ENCODE results near the gene BAZ1B.
"Not testable (repeated sequence)": the region's sequence is repeated elsewhere in the genome, so short reads cannot be mapped to it uniquely, and the experiment has no call there.

Gene BAZ1B

GRCh38 chr7:73443548-73444255 is 78.4 kb downstream of the BAZ1B start:
- FAIRE-seq = no peak

DNA sequence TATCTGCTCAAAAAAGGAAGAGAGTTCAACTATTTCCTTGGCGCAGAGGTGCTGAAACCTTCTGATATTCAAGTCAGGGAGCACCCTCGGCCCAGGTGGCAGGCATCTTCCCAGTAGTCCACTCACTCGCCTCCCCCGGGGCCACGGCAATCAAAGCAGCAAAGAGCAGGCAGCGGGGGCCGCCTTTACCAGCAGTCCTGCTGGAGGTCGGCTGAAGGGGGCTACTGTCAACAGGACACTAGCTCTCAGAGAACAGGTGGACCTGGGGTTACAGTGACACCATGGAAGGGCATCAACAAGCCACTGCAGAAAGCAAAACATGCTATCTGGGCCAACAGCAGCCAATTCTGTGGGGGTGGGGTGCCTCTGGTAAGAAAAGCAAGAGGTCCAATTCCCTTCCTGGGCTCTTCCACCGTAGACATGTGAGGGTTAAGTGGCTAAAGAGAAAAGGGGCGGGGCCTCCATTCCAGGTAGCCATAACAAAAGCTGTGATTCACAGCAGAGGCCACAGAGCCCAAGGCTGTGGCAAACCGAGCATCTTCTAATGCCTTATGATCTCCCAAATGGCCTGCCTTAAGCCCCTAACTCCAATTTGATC is 79.1 kb downstream of the BAZ1B start:
- FAIRE-seq = no peak

GRCh38 chr7:73442222-73442902 is 79.7 kb downstream of the BAZ1B start:
- FAIRE-seq = no peak

- no peak for FAIRE-seq
These were observed 82.7 kb downstream of the BAZ1B start for GRCh38 chr7:73439410-73439704.

GRCh38 chr7:73438547-73439409 is 83.3 kb downstream of the BAZ1B start:
- no peak for FAIRE-seq

DNA sequence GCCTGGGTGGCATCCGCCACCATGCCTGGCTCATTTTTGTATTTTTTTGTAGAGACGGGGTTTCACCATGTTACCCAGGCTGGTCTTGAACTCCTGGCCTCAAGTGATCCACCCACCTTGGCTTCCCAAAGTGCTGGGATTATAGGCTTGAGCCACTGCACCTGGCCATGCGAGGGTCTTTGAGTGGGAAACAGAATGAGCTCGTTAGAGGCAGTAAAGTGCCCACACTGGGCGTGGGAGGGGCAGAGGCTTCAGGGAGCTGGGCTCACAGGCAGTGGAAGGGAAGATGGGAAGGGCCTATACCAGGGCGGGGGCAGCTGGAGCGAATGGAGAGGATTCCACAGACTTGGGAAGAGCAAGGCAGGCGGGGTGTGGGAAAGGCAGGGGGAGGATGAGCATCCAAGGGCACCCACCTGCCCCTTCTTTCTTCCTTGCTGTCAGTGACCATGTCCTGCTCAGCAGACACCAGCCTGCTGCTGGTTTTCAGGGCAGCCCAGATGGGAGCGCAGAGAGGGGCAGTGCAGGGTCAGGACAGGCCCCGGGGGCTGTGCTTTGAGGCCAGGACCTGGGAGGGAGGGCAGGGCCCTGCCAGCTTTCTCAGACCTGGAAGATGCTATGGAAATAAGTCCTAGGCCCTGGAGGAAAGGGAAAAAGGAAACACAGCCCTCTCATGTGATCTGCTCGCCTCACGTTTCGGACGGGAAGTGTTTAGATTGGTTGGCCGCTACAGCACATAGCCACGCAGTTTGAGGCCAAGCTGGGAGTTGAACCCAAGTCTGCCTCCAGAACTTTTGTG is 84.3 kb downstream of the BAZ1B start:
- FAIRE-seq = no peak

DNA sequence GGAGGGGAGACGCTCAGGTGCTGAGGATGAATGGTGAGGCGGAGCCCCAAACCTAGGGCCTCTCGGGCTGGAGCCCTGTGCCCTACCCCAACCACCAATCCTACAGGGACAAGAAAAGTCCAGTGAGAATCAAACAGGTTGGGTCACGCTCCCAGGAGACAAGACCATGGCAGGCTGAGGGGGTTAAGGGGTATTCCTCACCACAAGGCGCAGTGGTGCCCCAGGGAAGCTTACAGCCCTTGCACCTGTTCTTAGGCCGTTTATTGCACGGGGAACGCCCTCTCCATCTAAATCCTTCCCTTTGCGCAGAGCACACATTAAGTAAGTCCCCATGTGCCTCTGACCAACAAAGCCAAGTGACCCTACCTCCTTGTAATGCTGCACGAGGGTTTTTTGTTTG is 85.0 kb downstream of the BAZ1B start:
- no peak for FAIRE-seq

DNA sequence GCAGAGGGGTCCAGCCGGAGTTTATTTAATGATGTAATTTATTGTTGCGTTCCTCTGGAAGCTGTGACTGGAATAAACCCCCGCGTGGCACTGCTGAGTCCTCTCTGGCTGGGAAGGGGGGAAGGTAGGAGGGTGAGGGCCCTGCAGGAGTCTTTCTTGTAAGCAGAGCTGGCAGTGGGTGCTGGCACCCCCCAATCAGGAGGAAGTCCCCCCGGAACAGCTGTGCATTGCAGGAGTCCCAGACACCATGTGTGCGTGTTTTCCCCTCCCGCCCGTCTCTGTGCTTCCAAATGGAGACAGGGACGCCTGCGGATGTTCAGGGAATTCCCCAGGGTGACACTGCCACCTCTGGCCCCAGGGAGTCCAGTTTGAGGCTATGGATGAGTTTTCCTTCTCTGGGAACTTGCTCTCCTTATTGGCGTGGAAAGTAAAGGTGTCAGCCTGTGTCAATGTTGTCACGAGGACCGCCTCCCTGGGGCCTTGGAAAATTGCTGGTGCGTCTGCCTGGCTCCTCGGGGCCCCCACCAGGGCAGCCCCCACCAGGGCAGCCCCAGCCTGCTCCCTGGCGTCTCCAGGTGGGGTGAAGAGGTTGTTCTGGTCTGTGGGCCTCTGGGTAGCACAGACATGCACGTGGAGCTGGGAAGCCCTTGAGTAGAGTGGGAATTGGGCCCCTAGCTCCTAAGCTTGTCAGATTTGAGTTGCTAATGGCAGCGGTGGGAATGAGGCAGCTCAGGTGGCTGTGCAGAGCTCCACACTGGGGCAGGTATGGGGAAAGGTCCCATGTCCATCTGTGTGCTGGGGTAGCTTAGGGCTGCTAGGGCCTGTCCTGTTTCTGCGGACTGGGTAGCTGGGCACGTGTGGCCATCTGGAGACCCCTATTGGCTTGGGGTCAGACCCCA is 85.8 kb downstream of the BAZ1B start:
- no peak for FAIRE-seq

GRCh38 chr7:73435471-73436009 is 86.6 kb downstream of the BAZ1B start:
- FAIRE-seq = no peak

DNA sequence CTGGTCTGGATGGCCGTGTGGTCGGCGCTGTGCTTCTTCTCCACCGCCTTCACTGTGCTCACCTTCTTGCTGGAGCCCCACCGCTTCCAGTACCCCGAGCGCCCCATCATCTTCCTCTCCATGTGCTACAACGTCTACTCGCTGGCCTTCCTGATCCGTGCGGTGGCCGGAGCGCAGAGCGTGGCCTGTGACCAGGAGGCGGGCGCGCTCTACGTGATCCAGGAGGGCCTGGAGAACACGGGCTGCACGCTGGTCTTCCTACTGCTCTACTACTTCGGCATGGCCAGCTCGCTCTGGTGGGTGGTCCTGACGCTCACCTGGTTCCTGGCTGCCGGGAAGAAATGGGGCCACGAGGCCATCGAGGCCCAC is 87.4 kb downstream of the BAZ1B start:
- FAIRE-seq = no peak

- no peak for FAIRE-seq
These were observed 88.0 kb downstream of the BAZ1B start for GRCh38 chr7:73433924-73434700.

DNA sequence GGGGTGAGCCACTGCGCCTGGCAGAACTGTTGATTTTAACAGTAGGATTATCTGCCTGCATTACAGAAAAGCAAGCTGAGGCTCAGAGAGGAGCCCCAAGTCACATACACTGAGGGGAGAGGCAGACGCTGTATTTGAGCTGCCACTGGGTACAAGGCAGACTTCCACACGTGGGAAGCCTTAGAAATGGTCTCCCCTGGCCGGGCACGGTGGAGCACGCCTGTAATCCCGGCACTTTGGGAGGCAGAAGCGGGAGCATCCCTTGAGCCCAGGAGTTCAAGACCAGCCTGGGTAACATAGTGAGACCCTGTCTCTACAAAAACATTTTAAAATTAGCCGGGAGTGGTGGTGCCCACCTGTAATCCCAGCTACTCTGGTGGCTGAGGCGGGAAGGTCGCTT is 89.4 kb downstream of the BAZ1B start:
- no peak for FAIRE-seq

DNA sequence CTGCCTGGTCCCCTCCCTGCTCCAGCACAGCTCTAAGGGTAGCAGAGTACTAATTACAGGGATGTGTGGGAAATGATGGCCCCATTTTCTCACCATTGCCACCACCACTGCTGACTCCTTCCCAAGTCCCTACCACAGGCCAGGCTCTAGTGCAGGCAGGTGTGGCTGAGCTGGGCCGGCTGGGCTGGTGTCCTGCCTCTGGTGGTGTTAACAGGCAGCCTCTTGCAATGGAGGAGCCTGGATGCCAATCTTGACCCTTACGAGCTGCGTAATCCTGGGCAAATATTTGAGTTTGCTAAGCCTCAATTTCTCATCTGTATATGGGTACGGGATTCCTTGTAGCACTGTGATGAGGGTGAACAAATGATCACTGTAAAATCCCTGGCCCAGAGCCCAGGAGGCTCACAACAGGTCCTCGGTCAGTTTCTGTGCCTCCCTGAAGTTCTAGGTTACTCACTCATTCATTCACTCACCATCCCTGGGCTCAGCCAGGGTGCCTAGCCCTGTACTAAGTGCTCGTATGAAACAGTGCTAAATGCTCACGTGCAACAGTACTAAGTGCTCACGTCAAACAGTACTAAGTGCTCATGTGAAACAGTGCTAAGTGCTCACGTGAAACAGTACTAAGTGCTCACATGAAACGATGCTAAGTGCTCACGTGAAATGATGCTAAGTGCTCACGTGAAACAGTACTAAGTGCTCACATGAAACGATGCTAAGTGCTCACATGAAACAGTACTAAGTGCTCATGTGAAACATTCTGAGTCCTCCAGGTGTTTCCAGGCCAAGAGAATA is 90.9 kb downstream of the BAZ1B start:
- no peak for FAIRE-seq

- not testable (repeated sequence) for FAIRE-seq
These were observed 91.6 kb downstream of the BAZ1B start for GRCh38 chr7:73430540-73430939.

DNA sequence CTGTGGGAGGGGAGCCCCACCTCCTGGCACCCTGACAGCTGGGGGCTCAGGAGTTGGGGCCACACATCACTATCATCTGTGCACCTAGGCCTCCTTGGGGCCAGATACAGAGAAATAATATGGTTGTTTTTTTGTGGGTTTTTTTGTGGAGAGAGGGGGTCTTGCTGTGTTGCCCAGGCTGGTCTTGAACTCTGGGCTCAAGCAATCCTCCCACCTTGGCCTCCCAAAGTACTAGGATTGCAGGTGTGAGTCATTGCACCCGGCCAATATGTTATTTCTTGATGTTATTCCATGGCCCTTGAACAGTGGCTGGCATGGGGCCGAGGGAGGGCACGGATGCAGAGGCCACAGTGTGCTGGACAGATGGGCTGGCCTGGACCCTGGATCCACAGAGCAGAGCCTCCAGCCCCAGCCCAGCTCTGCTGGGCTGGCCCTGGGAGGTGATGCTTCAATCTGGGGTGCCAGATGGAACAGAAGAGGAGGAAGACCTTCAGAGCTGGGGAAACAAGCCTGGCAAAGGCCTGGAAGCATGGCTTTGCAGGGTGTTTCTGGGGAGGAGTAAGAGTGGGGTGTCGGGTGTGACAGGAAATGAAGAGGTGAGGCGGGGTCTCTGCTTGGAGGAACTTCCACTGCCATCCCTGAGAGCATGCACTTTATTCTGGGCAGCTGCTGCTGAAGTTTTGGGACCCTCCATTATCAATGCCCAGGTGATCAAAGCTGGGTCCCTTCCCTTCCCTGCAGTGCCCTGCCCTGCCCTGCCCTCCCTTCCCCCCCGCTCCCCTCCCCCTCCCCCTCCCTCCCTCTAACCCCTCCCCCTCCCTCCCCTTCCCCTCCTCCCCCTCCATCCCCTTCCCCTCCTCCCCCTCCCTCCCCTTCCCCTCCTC is 92.2 kb downstream of the BAZ1B start:
- FAIRE-seq = no peak

DNA sequence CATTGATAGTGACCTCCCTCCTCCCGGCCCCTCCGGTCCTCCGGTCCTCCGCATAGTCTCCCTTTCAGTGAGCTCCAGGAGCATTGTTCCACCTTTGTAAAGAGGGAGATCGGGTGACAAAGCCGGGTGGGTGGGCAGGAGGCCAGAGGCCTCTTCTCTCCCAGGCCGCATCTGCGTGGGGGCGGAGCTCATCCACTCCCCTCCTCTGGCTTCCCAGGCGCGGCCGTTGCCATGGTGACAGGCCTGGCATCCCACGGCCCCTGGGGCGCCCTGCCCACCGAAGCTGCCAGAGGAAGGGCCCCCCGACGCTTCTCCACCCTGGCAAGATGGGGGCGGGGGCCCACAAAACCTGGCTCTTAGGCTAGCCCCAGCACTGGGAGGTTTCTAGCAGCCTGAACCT is 92.9 kb downstream of the BAZ1B start:
- no peak for FAIRE-seq

GRCh38 chr7:73427902-73428787 is 93.9 kb downstream of the BAZ1B start:
- FAIRE-seq = no peak
